H1 (cell line): Measurements from ENCODE around the gene ZSCAN10. TPM values are rescaled to one million over a fixed set of nuclear protein-coding genes. Genes with fewer than 3 reads are reported as not detected.
A peak's percentile ranks its signal among the peaks of the same experiment; 100 is the strongest.

Source experiments
- CTCF ChIA-PET: fragments of 300-600 bp; sonication (Branson Sonifier 250); formaldehyde crosslinking; loops from one replicate; lab custom pipeline; 2021; ENCODE audit not compliant: partially characterized antibody; lab: Charles Lee
- POLR2A ChIA-PET: fragments of 300-600 bp; sonication (Branson Sonifier 250); formaldehyde crosslinking; loops from one replicate; lab custom pipeline; 2021; ENCODE audit warnings: inconsistent platforms; ENCODE audit not compliant: partially characterized antibody; lab: Charles Lee
- DNase-seq, 2 experiments: peaks; one replicate each; pipeline versions ENCODE4 v3.0.0 to v3.0.0-alpha.2; 2010 to 2022; ENCODE audit warnings: low spot score in 2 of 2, low read depth in 1 of 2, mixed read lengths in 1 of 2
- FAIRE-seq: peaks from 2 replicates; lab custom pipeline; 2011; peaks lifted over from hg19 to GRCh38; lab: Jason Lieb, UNC
- H2AFZ ChIP-seq: 2 replicates; pipeline ENCODE4 v1.8.1; 2012; ENCODE audit warnings: low read length, inconsistent platforms
- H2AK5ac ChIP-seq: 2 replicates; pipeline ENCODE4 v1.6.1; 2013; ENCODE audit warnings: low read depth, low read length
- H2BK120ac ChIP-seq: replicated peaks from 2 replicates; pipeline ENCODE3; 2013; ENCODE audit warnings: low read depth, low read length, inconsistent platforms
- H2BK12ac ChIP-seq: 2 replicates; pipeline ENCODE4 v1.6.1; 2013; ENCODE audit warnings: low read depth, low read length
- H2BK15ac ChIP-seq: 2 replicates; pipeline ENCODE4 v1.6.1; 2013; ENCODE audit warnings: low read length
- H2BK20ac ChIP-seq: 2 replicates; pipeline ENCODE4 v1.6.1; 2013; ENCODE audit warnings: low read length
- H2BK5ac ChIP-seq: 2 replicates; pipeline ENCODE4 v1.6.1; 2013; ENCODE audit warnings: low read depth, low read length
- H3K14ac ChIP-seq: 2 replicates; pipeline ENCODE4 v1.6.1; 2013; ENCODE audit warnings: inconsistent platforms; ENCODE audit not compliant: insufficient read length
- H3K18ac ChIP-seq: 2 replicates; pipeline ENCODE4 v1.6.1; 2013; ENCODE audit warnings: low read length; ENCODE audit errors: extremely low read depth
- H3K23ac ChIP-seq: 2 replicates; pipeline ENCODE4 v1.6.1; 2013; ENCODE audit warnings: inconsistent platforms; ENCODE audit not compliant: insufficient read length
- H3K23me2 ChIP-seq: 2 replicates; pipeline ENCODE4 v1.6.1; 2013; ENCODE audit warnings: low read depth, low read length
- H3K27ac ChIP-seq: 2 replicates; pipeline ENCODE4 v1.6.1; 2011; ENCODE audit warnings: low read depth, low read length, inconsistent platforms
- H3K27me3 ChIP-seq, 4 experiments: replicated peaks in 1 of 4; 1 replicate in 1 of 4; 2 replicates in 3 of 4; pipeline versions ENCODE4 v1.6.1 to v1.8.1; 2011 to 2013; ENCODE audit warnings: low read length in 3 of 4, mild to moderate bottlenecking in 3 of 4, inconsistent platforms in 2 of 4, mixed read lengths in 2 of 4, moderate library complexity in 1 of 4; ENCODE audit not compliant: control insufficient read depth in 3 of 4, insufficient read depth in 3 of 4; ENCODE audit errors: extremely low read depth in 1 of 4
- H3K36me3 ChIP-seq, 4 experiments: 2 replicates each; pipeline versions ENCODE4 v1.6.1 to v1.8.1; 2011 to 2013; ENCODE audit warnings: mild to moderate bottlenecking in 4 of 4, low read length in 3 of 4, moderate library complexity in 2 of 4, control low read depth in 1 of 4, inconsistent platforms in 1 of 4; ENCODE audit not compliant: insufficient read depth in 4 of 4, control insufficient read depth in 2 of 4
- H3K4ac ChIP-seq: replicated peaks from 2 replicates; pipeline ENCODE3; 2013; ENCODE audit warnings: low read length, low read depth, mixed read lengths, inconsistent platforms; ENCODE audit not compliant: insufficient read length
- H3K4me1 ChIP-seq, 4 experiments: replicated peaks in 1 of 4; 1 replicate in 1 of 4; 2 replicates in 3 of 4; pipeline versions ENCODE4 v1.6.1 to v1.8.1; 2011 to 2013; ENCODE audit warnings: low read length in 3 of 4, inconsistent platforms in 2 of 4, mixed read lengths in 1 of 4; ENCODE audit not compliant: insufficient read depth in 4 of 4, control insufficient read depth in 3 of 4
- H3K4me2 ChIP-seq, 2 experiments: 2 replicates each; pipeline versions ENCODE4 v1.6.1 to v1.8.1; 2011 to 2013; ENCODE audit warnings: low read depth in 2 of 2, low read length in 2 of 2, control low read depth in 1 of 2, inconsistent platforms in 1 of 2, mild to moderate bottlenecking in 1 of 2; ENCODE audit not compliant: insufficient read depth in 1 of 2
- H3K4me3 ChIP-seq, 4 experiments: fragments of 200-600, 300-600 bp in 1 of 4; sonication (generic), shearing (Covaris generic), sonication (Bioruptor Twin) in 1 of 4; 2 replicates each; pipeline versions ENCODE4 v1.5.1 to v1.8.1; 2011 to 2016; ENCODE audit warnings: low read length in 4 of 4, low read depth in 3 of 4, control low read depth in 2 of 4, inconsistent platforms in 2 of 4, mild to moderate bottlenecking in 2 of 4, mixed read lengths in 1 of 4, moderate library complexity in 1 of 4; ENCODE audit not compliant: insufficient read depth in 2 of 4; ENCODE audit errors: extremely low read depth in 1 of 4
- H3K56ac ChIP-seq: replicated peaks from 2 replicates; pipeline ENCODE3; 2013; ENCODE audit warnings: low read depth, mild to moderate bottlenecking, mixed read lengths, low read length, inconsistent platforms; ENCODE audit not compliant: insufficient read length
- H3K79me1 ChIP-seq: 2 replicates; pipeline ENCODE4 v1.6.1; 2013; ENCODE audit warnings: low read depth, low read length, control low read depth
- H3K79me2 ChIP-seq, 2 experiments: 2 replicates each; pipeline versions ENCODE4 v1.6.1 to v1.8.1; 2012 to 2013; ENCODE audit warnings: low read length in 2 of 2, mild to moderate bottlenecking in 2 of 2, inconsistent platforms in 1 of 2; ENCODE audit not compliant: insufficient read depth in 2 of 2, control insufficient read depth in 1 of 2
- H3K9ac ChIP-seq, 4 experiments: replicated peaks in 1 of 4; 1 replicate in 1 of 4; 2 replicates in 3 of 4; pipeline versions ENCODE4 v1.6.1 to v1.8.1; 2011 to 2013; ENCODE audit warnings: low read depth in 3 of 4, low read length in 3 of 4, control low read depth in 2 of 4, mild to moderate bottlenecking in 2 of 4, moderate library complexity in 2 of 4, inconsistent platforms in 1 of 4; ENCODE audit errors: extremely low read depth in 1 of 4
- H3K9me3 ChIP-seq, 2 experiments: 2 replicates each; pipeline versions ENCODE4 v1.6.1 to v1.8.1; 2012 to 2013; ENCODE audit warnings: mild to moderate bottlenecking in 2 of 2, moderate library complexity in 2 of 2, control low read depth in 1 of 2, inconsistent platforms in 1 of 2, low read depth in 1 of 2, low read length in 1 of 2, mixed read lengths in 1 of 2; ENCODE audit not compliant: insufficient read depth in 2 of 2
- H4K20me1 ChIP-seq, 2 experiments: replicated peaks in 1 of 2; 2 replicates each; pipeline versions ENCODE3 to v1.8.1; 2011 to 2013; ENCODE audit warnings: inconsistent platforms in 2 of 2, low read length in 2 of 2, mild to moderate bottlenecking in 1 of 2; ENCODE audit not compliant: insufficient read depth in 2 of 2, control insufficient read depth in 1 of 2
- H4K5ac ChIP-seq: 2 replicates; pipeline ENCODE4 v1.6.1; 2013; ENCODE audit warnings: low read length, low read depth, mixed read lengths, inconsistent platforms; ENCODE audit not compliant: insufficient read length
- H4K8ac ChIP-seq: 2 replicates; pipeline ENCODE4 v1.8.0; 2013; ENCODE audit warnings: mild to moderate bottlenecking, moderate library complexity, low read length, inconsistent platforms; ENCODE audit not compliant: insufficient read depth; ENCODE audit errors: extremely low read depth
- H4K91ac ChIP-seq: replicated peaks from 2 replicates; pipeline ENCODE3; 2013; ENCODE audit warnings: low read length, mixed read lengths, inconsistent platforms; ENCODE audit not compliant: insufficient read length
- BACH1 ChIP-seq: IDR thresholded peaks from 2 replicates; pipeline ENCODE4 v1.6.1; 2012; ENCODE audit warnings: low read length, improper control_type of control experiment
- CBX8 ChIP-seq: fragments of 300-800, 300-1000 bp; sonication (generic); IDR thresholded peaks from 2 replicates; pipeline ENCODE4 v1.7.1; 2016; ENCODE audit warnings: low read depth, low read length, borderline replicate concordance
- CHD2 ChIP-seq: IDR thresholded peaks from 2 replicates; pipeline ENCODE4 v1.6.1; 2012; ENCODE audit warnings: low read length, improper control_type of control experiment
- EZH2 ChIP-seq: fragments of 200-600 bp; sonication (generic); IDR thresholded peaks from 2 replicates; pipeline ENCODE4 v1.7.1; 2012; ENCODE audit warnings: low read depth, mild to moderate bottlenecking, moderate library complexity, low read length, inconsistent platforms; ENCODE audit not compliant: severe bottlenecking
- MAX ChIP-seq: IDR thresholded peaks from 2 replicates; pipeline ENCODE4 v1.6.1; 2012; ENCODE audit warnings: inconsistent platforms
- RBBP5 ChIP-seq: IDR thresholded peaks from 2 replicates; pipeline ENCODE4 v1.7.1; 2012; ENCODE audit warnings: low read depth, mild to moderate bottlenecking, inconsistent platforms, low read length, moderate library complexity, borderline replicate concordance
- SP1 ChIP-seq: IDR thresholded peaks from 2 replicates; pipeline ENCODE4 v1.6.1; 2011; ENCODE audit warnings: low read depth, low read length
- WGBS, 2 experiments: shearing (Covaris generic) in 1 of 2; methylation state at CpG; one replicate each; pipeline versions ENCODE4 v1.1.6 to v1.1.7; 2013 to 2015; ENCODE audit warnings: low lambda C conversion rate in 2 of 2, mixed read lengths in 2 of 2, inconsistent platforms in 1 of 2, low coverage in 1 of 2, missing lambda C conversion rate in 1 of 2; ENCODE audit not compliant: insufficient replicate concordance in 2 of 2, insufficient coverage in 1 of 2, insufficient read length in 1 of 2; ENCODE audit errors: extremely low coverage in 1 of 2, missing lambda C conversion rate in 1 of 2; 5-methylcytosine and 5-hydroxymethylcytosine counted together
- long read RNA-seq, 2 experiments: library from RNA in 1 of 2; library from capped mRNA in 1 of 2; stranded (forward); transcript quantifications; one replicate each; pipeline ENCODE4 v2.0.0, GENCODE V29; 2021; ENCODE audit warnings: inconsistent platforms in 1 of 2
- polyA minus RNA-seq, 3 experiments: library from RNA; depleted of rRNA, polyadenylated mRNA; stranded (reverse); fragments of >200 nt; gene quantifications; 1 replicate in 2 of 3; 2 replicates in 1 of 3; pipeline ENCODE4 v1.2.3, GENCODE V29; 2011
- polyA plus RNA-seq, 7 experiments: library from polyadenylated mRNA; depleted of rRNA in 3 of 7; stranded (reverse) in 5 of 7; unstranded in 2 of 7; fragments of >200 nt in 5 of 7; fragments of 200-250 nt in 2 of 7; gene quantifications; 1 replicate in 5 of 7; 2 replicates in 1 of 7; 4 replicates in 1 of 7; pipeline versions ENCODE4 v1.2.1 to v1.2.3, GENCODE V29; 2011 to 2013; ENCODE audit warnings: missing spikeins in 2 of 7, mixed read lengths in 2 of 7
- total RNA-seq: library from RNA; stranded (reverse); fragmentation: NEBNext Ultra II Directional; extraction: Animal tissue kit (Norgen Biotek cat#: 25700); gene quantifications from 2 replicates; pipeline ENCODE4 v1.2.1, GENCODE V29; 2021

Gene ZSCAN10
- total RNA-seq: 195 and 209 TPM in 2 replicates
- 314 and 488 TPM in 2 replicates for polyA plus RNA-seq (2011; rRNA removed)
- polyA plus RNA-seq (2011; cell fraction: cytosol; rRNA removed): 301 TPM
- 563 TPM for polyA plus RNA-seq (2011; cell fraction: nucleus; rRNA removed)
- 98.9 to 176 TPM (median 156 TPM) in 4 replicates for polyA plus RNA-seq (2012, experiment 1 of 2)
- 133 TPM for polyA plus RNA-seq (2012, experiment 2 of 2)
- 170 TPM for polyA plus RNA-seq (2013, experiment 1 of 2)
- 151 TPM for polyA plus RNA-seq (2013, experiment 2 of 2)
- polyA minus RNA-seq (2011; rRNA and poly(A)+ RNA removed): 24.5 and 37.6 TPM in 2 replicates
- polyA minus RNA-seq (2011; cell fraction: cytosol; rRNA and poly(A)+ RNA removed): 133 TPM
- polyA minus RNA-seq (2011; cell fraction: nucleus; rRNA and poly(A)+ RNA removed): 97.3 TPM
- long read RNA-seq, experiment 1, transcript ZSCAN10-203 (4 exons, 1,726 nt): minor isoform, 7 of 146 reads
- long read RNA-seq, experiment 1, transcript ZSCAN10-209 (6 exons, 2,739 nt): major isoform, 14 of 146 reads
- long read RNA-seq, experiment 1, transcript ZSCAN10-201 (5 exons, 2,463 nt): minor isoform, 7 of 146 reads
- long read RNA-seq, experiment 1, partial matches to known transcripts: 16 of 146 reads
- long read RNA-seq, experiment 1, other reads (novel, unspliced or antisense): 96 of 146 reads
- long read RNA-seq, experiment 2, partial matches to known transcripts: 0 of 1 reads
- long read RNA-seq, experiment 2, other reads (novel, unspliced or antisense): 1 of 1 reads

DNA sequence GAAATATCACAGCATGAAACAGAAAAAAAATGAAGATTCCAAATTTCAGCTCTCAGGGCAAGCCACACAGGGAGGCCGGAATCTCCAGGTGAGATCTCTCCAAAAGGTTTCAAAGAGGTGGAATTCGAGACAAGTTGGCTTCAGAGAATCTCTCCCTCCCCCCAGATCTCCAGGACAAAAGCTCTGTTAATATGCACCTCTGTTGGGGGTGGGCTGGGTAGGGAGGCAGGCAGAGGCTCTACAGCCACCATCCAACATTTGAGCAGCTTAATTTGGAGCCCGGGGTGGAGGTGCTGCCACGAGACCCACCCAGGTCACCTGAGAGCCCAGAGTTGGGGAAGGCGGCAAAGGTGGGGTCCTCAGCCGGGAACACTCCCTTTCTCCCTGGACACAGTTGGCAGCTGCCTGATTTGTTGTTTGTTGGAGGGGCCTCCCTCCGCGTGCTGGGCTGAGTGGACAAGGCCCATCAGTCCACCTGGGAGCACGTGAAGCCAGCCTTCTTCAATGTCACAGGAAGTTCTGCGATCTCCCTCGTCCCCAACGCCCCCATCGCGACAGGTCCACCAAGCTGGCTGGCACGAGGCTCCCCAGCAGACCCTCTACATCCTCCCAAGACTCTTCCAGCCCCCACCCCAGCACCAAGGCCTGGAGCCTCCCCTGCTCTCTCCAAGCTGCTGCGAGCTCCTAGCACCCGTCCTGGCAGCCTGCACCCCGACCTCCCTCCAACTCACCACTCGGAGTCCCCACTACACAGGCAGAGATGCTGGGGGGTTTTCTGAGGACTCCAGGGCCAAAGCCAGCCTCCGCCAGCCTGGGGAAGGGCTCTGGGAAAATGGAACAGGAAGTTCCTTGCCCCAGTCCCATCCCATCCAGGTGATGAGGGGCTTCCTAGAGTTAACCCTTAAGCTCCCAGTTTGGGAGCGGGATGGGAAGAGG lies at the start of gene ZSCAN10:
ZSCAN10 (minus strand) TSS at position 836 of the 936 bp plus-strand sequence. CDS start 6,357 bp downstream, outside the sequence.
- FAIRE-seq (no peak), DNase-seq (peak; percentile 72 to 86)
- Histone ChIP-seq H3K79me1 (peaks cover 4% of the 10 kb centered on the region; the same call in 1 of the 2 replicates), H2BK120ac (peak within 1 kb of the TSS; percentile 99), H3K27ac (peak within 1 kb of the TSS; percentile 93), H4K20me1 (peaks cover 0 to 4% of the 10 kb centered on the region in 2 experiments), H3K23me2 (peaks cover 20% of the 10 kb centered on the region), H3K36me3 (peaks cover 0 to 9% (median 0%) of the 10 kb centered on the region in 4 experiments; a peak in 2 of 8 replicates), H3K23ac (no peak within 1 kb of the TSS), H2AFZ (no peak within 1 kb of the TSS), H3K56ac (peak within 1 kb of the TSS; percentile 93), H2BK12ac (peak within 1 kb of the TSS; percentile 98), H3K9ac (peak within 1 kb of the TSS; percentile 55 to 88 (median 87)), H4K8ac (peak within 1 kb of the TSS; percentile 87; the same call in 1 of the 2 replicates), H2AK5ac (peak within 1 kb of the TSS; percentile 98), H3K18ac (peak within 1 kb of the TSS; percentile 100), H3K4ac (peak within 1 kb of the TSS; percentile 100), H2BK20ac (peak within 1 kb of the TSS; percentile 91; the same call in 1 of the 2 replicates), H2BK5ac (peak within 1 kb of the TSS; percentile 99), H4K5ac (peak within 1 kb of the TSS; percentile 99), H3K79me2 (peaks cover 11 to 49% of the 10 kb centered on the region in 2 experiments; a peak in 3 of 4 replicates), H3K9me3 (no peaks in the 10 kb centered on the region), H3K4me2 (peak within 1 kb of the TSS; percentile 82 to 94), H2BK15ac (peak within 1 kb of the TSS; percentile 97), H3K14ac (peak within 1 kb of the TSS; percentile 95), H3K4me3 (peak within 1 kb of the TSS; percentile 67 to 96 (median 88)), H3K4me1 (peaks cover 14 to 30% (median 16%) of the 10 kb centered on the region in 4 experiments), H3K27me3 (no peaks in the 10 kb centered on the region), H4K91ac (peak within 1 kb of the TSS; percentile 100)
- ChIA-PET POLR2A (interaction anchor here (0.6 to 15.4 kb wide), 44 partner anchors 10 to 185 kb away, joined by 3 to 169 read pairs (median 6); partner anchors contain the start of genes CLDN6, CLDN9, HCFC1R1 and IL32), CTCF (interaction anchor here (0.5 to 36.8 kb wide), 19 partner anchors 10 to 80 kb away, joined by 3 to 619 read pairs (median 6); partner anchors contain the start of genes CLDN6, ZNF205 and ZNF213)
- 3% methylated on average over 15 of the region's 21 CpGs; no CpG with 5 or more reads in 1 of the 2 experiments for WGBS, 2 experiments
- TF ChIP-seq SP1 (peak; percentile 92), CBX8 (no peak), EZH2 (no peak), MAX (peak; percentile 81), BACH1 (no peak), RBBP5 (no peak), CHD2 (no peak)
